Endometrial microvascular endothelial cells (primary cell): ENCODE measurements around the gene ZNF324. TPM values are rescaled to one million over a fixed set of nuclear protein-coding genes. Genes with fewer than 3 reads are reported as not detected.
"Not testable (repeated sequence)": the region's sequence is repeated elsewhere in the genome, so short reads cannot be mapped to it uniquely, and the experiment has no call there.

Source experiments
- in situ Hi-C: cut with HindIII; loops from 2 replicates; pipeline ENCODE4 v1.10.0; 2017; ENCODE audit warnings: low sequenced_read_pairs, low pct_unique_long_range_greater_than_20kb; ENCODE audit errors: inconsistent ontology term
- total RNA-seq: library from RNA; depleted of rRNA; stranded (reverse); fragments of >200 nt; gene quantifications from one replicate; pipeline ENCODE4 v1.2.3, GENCODE V29; 2015; ENCODE audit errors: inconsistent ontology term

The ZNF324 gene
- total RNA-seq: 7.5 TPM

DNA sequence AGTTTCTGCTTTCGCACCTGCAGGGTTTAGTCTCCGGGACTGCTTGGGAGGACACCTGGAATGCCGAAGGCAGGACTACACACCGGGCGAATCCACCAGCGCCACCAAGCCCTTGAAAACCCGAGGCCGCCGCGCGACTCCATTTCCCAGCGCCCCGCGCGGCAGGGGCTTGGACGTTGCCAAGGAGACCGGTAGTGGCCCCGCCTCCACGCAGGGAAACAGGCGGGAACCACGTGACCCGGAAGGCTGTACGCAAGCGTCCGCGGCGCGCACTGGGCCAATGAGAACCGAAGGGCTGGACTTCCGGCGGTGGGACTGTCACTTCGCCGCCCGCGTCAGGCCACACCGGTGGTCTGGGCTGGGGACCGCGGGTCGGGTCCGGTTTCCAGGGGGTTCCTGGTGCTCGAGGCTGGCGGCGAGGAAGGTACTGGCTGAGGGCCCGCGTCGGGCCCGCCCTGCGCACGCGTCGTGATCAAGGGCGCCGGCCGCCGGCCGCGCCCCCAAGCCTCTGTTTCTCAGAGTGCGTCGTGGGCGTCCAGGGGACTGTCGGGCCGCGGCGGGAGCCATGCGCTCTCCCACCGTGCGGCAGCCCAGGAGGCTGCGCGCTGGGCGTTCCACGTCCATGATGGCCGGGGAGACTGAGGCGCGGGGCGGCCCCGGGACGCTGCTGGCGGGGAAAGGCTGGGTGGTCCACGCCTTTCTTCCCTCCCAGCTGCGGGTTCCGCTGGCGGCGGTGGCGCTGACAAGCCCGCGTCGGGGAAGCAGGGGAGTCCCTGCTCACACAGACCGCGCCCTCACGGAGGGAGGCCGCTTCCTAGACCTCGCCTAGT is at the start of gene ZNF324:
Gene ZNF324 (plus strand): TSS at position 321 of the 830 bp plus-strand sequence. CDS start 2,106 bp downstream, outside the sequence.
- in situ Hi-C loops: no loop called here

DNA sequence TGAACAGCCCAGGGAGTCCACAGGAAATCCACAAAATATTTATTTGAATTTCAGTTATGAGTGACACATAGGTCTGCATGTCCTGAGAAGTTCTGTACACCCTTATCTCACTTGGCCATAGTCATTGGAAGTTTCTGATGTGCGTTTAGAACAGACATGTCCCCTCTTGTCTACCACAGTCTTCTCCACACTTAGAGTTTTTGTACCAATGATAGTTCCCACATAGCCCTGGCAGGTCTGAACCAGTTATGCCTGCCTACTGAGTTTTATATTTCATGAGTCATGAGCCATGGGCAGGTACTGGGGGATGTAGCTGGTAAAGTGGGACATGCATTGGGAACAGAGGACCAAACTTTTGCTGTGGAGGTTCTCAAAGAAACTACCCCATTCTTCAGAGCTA is 38.3 kb upstream of the ZNF324 start:
- in situ Hi-C loops: no loop called here

DNA sequence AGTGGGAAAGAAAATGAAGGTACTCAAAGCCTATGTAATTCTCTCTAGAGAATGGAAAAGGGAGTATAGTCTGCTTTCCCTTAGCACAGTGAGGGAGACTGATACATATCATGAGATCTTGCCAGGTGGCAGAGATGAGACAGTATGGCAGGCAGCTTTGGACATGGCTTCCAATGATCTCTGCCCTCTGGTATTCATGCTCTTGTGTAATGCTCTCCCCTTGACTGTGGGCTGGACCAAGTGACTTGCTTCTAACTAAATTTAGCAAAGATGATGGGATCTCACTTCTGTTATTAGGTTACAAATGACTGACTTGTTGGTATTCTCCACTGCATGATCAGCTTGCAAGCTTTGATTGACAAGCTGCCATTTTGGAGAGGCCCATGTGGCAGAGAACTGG is 37.1 kb upstream of the ZNF324 start:
- in situ Hi-C loops: no loop called here

- in situ Hi-C loops: no loop called here
Observed at GRCh38 chr19:58434217-58434616, 32.7 kb upstream of the ZNF324 start.

DNA sequence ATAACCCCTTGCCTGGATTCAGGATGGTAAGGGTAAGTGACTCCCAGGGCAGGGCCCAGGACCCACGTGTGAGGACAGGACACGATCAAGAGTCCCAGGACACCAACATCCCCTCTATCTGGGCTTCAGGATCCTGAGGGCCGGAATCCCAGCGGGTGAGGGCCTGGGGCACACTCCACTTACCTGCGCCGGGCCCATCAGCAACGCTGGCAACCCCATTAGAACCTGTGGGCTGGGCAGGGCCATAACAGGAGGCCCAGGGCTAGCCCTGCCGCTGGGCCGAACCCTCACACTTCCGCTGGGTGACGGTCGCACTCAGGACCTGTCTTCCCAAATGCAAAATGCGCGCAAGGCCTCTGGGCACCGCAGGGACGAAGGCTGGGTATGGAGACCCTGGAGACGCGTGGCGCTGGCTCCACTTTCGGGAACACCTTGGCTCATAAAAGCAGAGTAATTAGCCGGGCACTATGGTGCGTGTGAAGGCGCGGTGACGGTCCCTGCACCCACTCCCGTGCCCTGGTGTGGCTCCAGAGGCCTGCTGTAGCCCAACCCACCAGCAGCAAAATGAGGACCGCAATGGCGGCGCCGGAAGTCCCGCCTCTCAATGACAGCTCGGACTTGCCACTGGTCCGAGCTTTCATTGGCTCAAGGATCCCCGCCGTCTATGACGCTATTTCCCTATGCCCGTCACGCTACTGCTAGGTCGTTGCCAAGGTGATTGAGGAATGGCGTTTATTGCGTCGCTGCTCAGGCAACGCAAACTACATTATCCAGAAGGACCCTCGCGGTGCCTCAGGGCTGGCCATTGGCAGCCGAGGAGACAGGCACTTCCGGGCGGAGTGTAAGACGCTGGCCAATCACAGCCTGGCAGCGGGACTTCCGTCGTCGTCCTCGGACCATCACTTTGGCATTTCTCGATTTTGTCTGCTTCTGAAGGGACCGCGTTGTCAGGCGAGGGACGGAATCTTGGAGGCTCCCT is 27.0 kb upstream of the ZNF324 start, which contains the start of gene ZNF132:
Gene ZNF132 (minus strand): TSS at position 578 of the 979 bp plus-strand sequence. CDS start 332 bp downstream, at position 246.
- in situ Hi-C loops: no loop called here

DNA sequence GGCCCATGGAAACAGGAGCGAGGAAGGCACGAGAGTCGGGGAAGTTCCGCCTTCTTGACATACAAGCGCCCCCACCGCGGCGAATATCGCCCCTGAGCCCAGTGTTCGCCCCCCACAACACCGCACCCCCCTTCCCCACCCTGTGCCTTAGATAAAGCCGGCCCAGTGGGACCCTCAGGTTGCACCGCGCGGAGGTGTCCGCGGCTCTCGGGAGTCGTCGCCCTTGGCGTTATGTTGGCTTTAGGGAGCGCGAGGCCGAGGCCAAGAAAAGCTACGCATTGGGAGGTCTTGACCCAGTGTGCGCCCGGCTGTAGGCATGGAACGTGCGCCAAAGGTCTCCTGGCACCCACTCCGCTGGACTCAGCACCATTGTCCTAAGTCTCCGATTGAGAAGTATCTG is 26.3 kb upstream of the ZNF324 start:
- in situ Hi-C loops: no loop called here

DNA sequence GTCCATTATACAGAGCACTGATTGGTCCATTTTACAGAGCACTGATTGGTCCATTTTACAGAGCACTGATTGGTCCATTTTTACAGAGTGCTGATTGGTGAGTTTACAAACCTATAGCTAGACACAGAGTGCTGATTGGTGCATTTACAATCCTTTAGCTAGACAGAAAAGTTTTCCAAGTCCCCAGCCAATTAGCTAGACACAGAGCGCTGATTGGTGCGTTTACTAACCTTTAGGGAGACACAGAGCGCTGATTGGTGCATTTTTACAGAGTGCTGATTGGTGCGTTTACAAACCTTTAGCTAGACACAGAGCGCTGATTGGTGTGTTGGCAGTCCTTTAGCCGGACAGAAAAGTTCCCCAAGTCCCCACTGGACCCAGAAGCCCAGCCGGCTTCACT is 23.9 kb upstream of the ZNF324 start:
- in situ Hi-C loops: not testable (repeated sequence)

GRCh38 chr19:58448860-58449259 is 18.0 kb upstream of the ZNF324 start:
- in situ Hi-C loops: not testable (repeated sequence)

DNA sequence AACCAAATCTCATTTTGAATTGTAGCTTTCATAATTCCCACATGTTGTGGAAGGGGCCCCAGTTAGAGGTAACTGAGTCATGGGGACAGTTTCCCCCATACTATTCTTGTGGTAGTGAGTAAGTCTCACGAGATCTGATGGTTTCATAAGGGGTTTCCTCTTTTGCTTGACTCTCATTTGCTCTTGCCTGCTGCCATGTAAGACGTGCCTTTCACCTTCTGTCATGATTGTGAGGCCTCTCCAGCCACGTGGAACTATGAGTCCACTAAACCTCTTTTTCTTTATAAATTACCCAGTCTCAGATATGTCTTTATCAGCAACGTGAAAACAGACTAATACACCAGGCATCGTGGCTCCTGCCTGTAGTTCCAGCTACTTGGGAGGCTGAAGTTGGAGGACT is 16.9 kb upstream of the ZNF324 start:
- in situ Hi-C loops: not testable (repeated sequence)

- in situ Hi-C loops: no loop called here
Observed at GRCh38 chr19:58450856-58451357, 16.0 kb upstream of the ZNF324 start.

DNA sequence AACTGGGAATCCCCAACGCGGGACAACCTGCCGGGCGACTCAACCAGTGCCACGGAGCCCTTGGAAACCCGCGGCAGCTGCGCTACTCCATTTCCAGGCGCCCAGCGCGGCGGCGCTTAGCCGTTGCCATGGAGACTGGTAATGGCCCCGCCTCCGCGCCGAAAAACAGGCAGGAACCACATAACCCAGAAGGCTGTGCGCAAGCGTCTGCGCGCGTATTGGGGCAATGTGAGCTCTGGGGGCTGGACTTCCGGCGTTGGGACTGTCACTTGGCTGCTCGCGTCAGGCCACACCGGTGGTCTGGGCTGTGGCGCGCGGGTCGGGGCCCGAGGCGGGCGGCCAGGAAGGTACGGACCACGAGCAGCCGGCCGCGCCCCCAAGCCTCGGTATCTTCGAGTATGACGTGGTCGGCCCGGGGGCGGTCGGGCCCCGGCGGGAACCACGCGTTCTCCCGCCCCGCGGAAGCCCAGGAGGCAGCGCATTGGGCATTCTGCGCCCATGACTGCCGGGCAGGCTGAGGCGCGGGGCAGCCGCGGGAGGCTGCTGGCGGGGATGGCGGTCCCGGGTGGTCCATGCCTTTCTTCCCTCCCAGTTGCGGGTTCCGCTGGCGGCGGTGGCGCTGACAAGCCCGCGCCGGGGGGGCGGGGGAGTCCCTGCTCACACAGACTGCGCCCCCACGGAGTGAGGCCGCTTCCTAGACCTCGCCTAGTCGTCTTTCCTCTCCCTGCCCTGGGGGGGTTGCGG is 15.3 kb upstream of the ZNF324 start, which contains the start of gene ZNF324B:
Gene ZNF324B (plus strand): TSS at position 265 of the 744 bp plus-strand sequence. CDS start 2,080 bp downstream, outside the sequence.
- in situ Hi-C loops: no loop called here

DNA sequence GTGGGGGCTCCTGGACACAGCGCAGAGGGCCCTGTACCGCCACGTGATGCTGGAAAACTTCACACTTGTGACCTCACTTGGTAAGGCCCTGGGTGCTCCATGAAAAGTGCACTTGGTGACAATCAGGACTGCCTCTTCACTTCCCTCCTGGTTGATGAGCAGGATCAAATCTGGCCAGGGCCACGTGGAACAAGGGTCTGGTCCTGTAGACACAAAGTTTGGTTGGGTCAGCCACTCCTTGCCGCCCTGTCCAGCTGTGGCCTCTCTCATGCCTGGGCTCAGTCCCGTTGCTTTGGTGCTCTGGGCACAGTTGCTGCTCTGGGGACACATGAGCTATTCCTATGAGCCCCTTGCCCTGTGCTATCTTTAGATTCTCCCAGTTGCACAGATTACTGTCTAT is 13.1 kb upstream of the ZNF324 start:
- in situ Hi-C loops: no loop called here

DNA sequence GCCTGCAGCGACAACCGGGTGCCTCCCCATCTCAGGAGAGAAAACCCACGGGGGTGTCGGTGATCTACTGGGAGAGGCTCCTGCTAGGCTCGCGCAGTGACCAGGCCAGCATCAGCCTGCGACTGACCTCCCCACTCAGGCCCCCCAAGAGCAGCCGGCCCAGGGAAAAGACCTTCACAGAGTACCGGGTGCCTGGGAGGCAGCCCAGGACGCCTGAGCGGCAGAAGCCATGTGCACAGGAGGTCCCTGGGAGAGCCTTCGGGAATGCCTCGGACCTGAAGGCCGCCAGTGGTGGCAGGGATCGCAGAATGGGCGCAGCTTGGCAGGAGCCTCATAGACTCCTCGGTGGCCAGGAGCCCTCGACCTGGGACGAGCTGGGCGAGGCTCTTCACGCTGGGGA is 11.6 kb upstream of the ZNF324 start:
- in situ Hi-C loops: no loop called here

GRCh38 chr19:58456111-58456510 is 10.8 kb upstream of the ZNF324 start:
- in situ Hi-C loops: no loop called here

DNA sequence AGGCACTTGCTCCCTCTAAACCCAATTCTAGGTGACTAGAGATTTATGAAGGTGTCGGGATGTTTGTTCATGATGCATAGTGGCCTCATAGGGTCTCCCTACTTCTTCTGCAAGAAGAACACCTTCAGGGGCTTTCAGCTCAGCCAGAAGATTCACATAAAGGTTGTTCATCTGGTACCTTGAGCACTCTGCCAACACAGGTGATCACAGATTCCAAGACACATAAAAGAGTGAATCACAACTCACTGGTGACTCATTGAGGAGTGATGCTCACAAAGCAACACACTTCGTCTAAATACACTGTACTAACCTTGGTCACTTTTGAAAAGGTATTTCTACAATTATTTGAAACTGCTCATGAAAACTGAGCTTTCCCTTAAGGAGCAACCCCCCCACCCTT is 6.8 kb upstream of the ZNF324 start:
- in situ Hi-C loops: no loop called here

DNA sequence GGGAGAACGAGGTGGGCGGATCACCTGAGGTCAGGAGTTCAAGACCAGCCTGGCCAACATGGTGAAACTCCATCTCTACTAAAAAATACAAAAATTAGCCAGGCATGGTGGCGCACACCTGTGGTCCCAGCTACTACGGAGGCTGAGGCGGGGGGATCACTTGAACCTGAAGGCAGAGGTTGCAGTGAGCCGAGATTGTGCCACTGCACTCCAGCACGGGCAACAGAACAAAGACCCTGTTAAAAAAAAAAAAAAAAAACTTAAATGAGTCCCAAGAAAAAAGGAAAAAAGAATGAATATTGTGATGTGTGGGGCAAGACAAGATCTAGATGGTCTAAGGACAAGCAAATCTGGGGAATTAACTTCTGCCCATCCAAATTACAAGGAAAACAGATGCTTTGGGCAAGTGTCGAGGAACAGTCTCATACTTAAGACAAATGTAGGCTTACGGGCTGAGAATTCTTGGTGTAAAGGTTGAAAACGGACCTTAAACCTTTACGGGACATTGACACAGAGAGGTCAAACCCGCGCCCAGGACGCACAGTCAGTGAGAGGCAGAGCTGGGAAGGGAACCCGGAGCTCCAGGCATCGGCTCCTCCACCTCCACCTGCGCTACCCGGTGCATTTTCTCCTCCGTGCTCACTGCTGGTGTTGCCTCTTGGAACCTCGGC is 656 bp upstream of the ZNF324 start:
- in situ Hi-C loops: no loop called here

- in situ Hi-C loops: no loop called here
Observed at GRCh38 chr19:58468216-58468839, 1.4 kb downstream of the ZNF324 start.
